Umbilical cord (tissue), 2 donors: ENCODE results near the gene ACAP3. TPM values are rescaled to one million over a fixed set of nuclear protein-coding genes. Genes with fewer than 3 reads are reported as not detected.
"Not testable (repeated sequence)": the region's sequence is repeated elsewhere in the genome, so short reads cannot be mapped to it uniquely, and the experiment has no call there.

Experiments
- DNase-seq: peaks from one replicate; pipeline ENCODE4 v3.0.0-alpha.2; 2015; ENCODE audit warnings: low spot score
- total RNA-seq: library from RNA; depleted of rRNA; stranded (reverse); fragments of >200 nt; gene quantifications from one replicate; pipeline ENCODE4 v1.2.3, GENCODE V29; 2014; ENCODE audit warnings: low replicate concordance; ENCODE audit not compliant: insufficient read depth

Gene ACAP3
- total RNA-seq, 1 donor from 2014 or later: 49.6 TPM

- no peak for DNase-seq
Observed at GRCh38 chr1:1267488-1268283, 40.0 kb downstream of the ACAP3 start.

- no peak for DNase-seq
Observed at GRCh38 chr1:1264868-1265272, 42.9 kb downstream of the ACAP3 start.

GRCh38 chr1:1264026-1264425, 43.7 kb downstream of the ACAP3 start:
- no peak for DNase-seq

GRCh38 chr1:1262758-1263157, 45.0 kb downstream of the ACAP3 start:
- no peak for DNase-seq

GRCh38 chr1:1262071-1262470, 45.7 kb downstream of the ACAP3 start:
- no peak for DNase-seq

GRCh38 chr1:1260843-1261560, 46.7 kb downstream of the ACAP3 start:
- DNase-seq: no peak

- DNase-seq: no peak
Observed at GRCh38 chr1:1259951-1260600, 47.7 kb downstream of the ACAP3 start.

- no peak for DNase-seq
Observed at GRCh38 chr1:1259540-1259939, 48.2 kb downstream of the ACAP3 start.

GRCh38 chr1:1259119-1259488, 48.6 kb downstream of the ACAP3 start:
- no peak for DNase-seq

GRCh38 chr1:1256956-1257871, 50.5 kb downstream of the ACAP3 start:
- DNase-seq: no peak

- no peak for DNase-seq
Observed at GRCh38 chr1:1255611-1256010, 52.1 kb downstream of the ACAP3 start.

GRCh38 chr1:1255078-1255477, 52.7 kb downstream of the ACAP3 start:
- no peak for DNase-seq

GRCh38 chr1:1254667-1254998, 53.1 kb downstream of the ACAP3 start:
- DNase-seq: no peak

- DNase-seq: no peak
Observed at GRCh38 chr1:1253972-1254666, 53.6 kb downstream of the ACAP3 start.

GRCh38 chr1:1253314-1253713, 54.4 kb downstream of the ACAP3 start:
- DNase-seq: no peak

GRCh38 chr1:1250786-1251284, 56.9 kb downstream of the ACAP3 start:
- no peak for DNase-seq

- DNase-seq: not testable (repeated sequence)
Observed at GRCh38 chr1:1248009-1248913, 59.5 kb downstream of the ACAP3 start.

- DNase-seq: no peak
Observed at GRCh38 chr1:1247341-1247913, 60.3 kb downstream of the ACAP3 start.

GRCh38 chr1:1246577-1247340, 61.0 kb downstream of the ACAP3 start, which contains the start of gene C1QTNF12:
Gene C1QTNF12, minus strand, starts transcription at chr1:1246722. Its CDS starts 32 bp downstream, at chr1:1246690.
- DNase-seq: no peak
